Sigmoid colon (tissue), 4 donors: ENCODE results near the gene GPN2.

Source experiments
- CTCF ChIP-seq, 4 experiments: fragments of 450-650 bp in 3 of 4; fragments of 200-600 bp in 1 of 4; IDR thresholded peaks; one replicate each; pipeline ENCODE4 v1.5.1; 2016 to 2019; ENCODE audit warnings: antibody characterized with exemption in 4 of 4, mild to moderate bottlenecking in 3 of 4, moderate library complexity in 2 of 4
- EP300 ChIP-seq, 4 donors: sonication (generic); formaldehyde crosslinking; IDR thresholded peaks; one replicate each; pipeline ENCODE4 v1.6.1; 2017; ENCODE audit warnings: antibody characterized with exemption in 4 of 4
- POLR2A ChIP-seq, 2 donors: fragments of 450-650 bp; IDR thresholded peaks; one replicate each; pipeline ENCODE4 v1.6.1; 2016; ENCODE audit warnings: antibody characterized with exemption in 2 of 2, mild to moderate bottlenecking in 2 of 2, moderate library complexity in 2 of 2
- POLR2AphosphoS5 ChIP-seq, 4 donors: sonication (generic); formaldehyde crosslinking; IDR thresholded peaks; one replicate each; pipeline ENCODE4 v1.6.1; 2017; ENCODE audit warnings: antibody characterized with exemption in 4 of 4

GRCh38 chr1:26858160-26858559 lies 31.9 kb downstream of the GPN2 start:
- TF ChIP-seq CTCF (IDR thresholded peaks at IDR 0.05) (no peak), POLR2AphosphoS5 (IDR thresholded peaks at IDR 0.05) (no peak), POLR2A (IDR thresholded peaks at IDR 0.05) (no peak), EP300 (IDR thresholded peaks at IDR 0.05) (no peak)
